HT1080 (cell line): ENCODE measurements around the gene TMC8. TPM values are rescaled to one million over a fixed set of nuclear protein-coding genes. Genes with fewer than 3 reads are reported as not detected.
"Not testable (repeated sequence)": the region's sequence is repeated elsewhere in the genome, so short reads cannot be mapped to it uniquely, and the experiment has no call there.

Experiments
- DNase-seq: peaks from one replicate; pipeline ENCODE4 v3.0.0-alpha.2; 2015; ENCODE audit warnings: low read depth
- total RNA-seq: library from RNA; depleted of rRNA; stranded (reverse); fragments of >200 nt; shearing (Covaris generic); gene quantifications from 2 replicates; pipeline ENCODE4 v1.2.3, GENCODE V29; 2014

Gene TMC8
- total RNA-seq, 1 experiment from 2014 or later: 0.95 TPM

DNA sequence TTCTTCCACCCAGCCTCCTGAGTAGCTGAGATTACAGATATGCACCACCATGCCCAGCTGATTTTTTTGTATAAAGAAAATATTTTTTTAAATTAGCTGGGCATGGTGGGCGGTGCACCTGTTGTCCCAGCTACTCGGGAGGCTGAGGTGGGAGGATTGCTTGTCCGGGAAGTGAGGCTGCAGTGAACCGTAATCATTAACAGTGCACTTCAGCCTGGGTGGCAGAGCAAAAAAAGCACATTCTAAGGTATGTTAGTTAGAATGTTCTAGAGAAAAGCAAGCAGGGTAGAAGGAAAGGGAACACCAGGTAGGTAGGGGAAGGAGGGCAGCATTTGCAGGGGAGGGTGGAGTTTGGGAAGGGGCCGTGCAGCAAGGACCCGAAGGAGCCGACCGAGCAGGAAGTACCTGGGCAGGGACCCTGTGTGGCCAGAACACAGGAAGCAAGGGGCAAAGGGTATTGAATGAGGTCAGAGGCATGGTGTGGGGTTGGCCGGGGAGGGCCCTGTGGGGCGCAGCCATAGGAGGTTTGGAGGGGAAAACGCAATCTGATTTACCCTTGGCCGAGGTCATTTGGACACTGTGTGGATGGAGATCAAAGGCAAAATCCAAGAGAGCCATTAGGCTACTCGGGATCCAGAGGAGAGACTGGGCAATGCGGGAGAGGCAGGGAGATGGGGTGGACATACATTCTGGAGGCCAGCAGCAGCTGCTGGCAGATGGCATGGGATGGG lies 17.9 kb downstream of the TMC8 start:
- no peak for DNase-seq

DNA sequence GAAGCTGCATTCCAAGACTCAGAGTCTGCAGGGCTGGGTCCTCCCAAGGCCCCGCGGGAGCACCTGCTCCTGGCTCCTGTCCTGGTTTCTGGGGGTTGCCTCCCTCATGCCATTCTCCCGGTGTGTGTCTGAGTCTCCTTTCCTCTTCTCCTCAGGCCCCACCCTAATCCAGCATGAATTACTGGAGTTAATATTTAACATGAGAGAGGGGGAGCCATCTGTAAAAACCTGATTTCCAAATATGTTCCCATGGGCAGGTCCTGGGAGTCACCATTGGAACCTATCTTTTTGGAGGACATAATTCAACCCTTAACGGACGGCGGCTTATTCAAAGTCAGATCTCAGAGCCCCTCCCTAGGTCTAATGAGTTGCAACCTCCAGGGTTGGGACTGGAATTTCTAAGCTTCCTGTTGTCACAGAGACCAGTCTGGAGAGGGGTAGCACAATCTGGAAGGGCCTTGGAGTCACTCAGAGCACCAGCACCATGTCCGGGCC lies 21.0 kb downstream of the TMC8 start:
- DNase-seq: no peak

DNA sequence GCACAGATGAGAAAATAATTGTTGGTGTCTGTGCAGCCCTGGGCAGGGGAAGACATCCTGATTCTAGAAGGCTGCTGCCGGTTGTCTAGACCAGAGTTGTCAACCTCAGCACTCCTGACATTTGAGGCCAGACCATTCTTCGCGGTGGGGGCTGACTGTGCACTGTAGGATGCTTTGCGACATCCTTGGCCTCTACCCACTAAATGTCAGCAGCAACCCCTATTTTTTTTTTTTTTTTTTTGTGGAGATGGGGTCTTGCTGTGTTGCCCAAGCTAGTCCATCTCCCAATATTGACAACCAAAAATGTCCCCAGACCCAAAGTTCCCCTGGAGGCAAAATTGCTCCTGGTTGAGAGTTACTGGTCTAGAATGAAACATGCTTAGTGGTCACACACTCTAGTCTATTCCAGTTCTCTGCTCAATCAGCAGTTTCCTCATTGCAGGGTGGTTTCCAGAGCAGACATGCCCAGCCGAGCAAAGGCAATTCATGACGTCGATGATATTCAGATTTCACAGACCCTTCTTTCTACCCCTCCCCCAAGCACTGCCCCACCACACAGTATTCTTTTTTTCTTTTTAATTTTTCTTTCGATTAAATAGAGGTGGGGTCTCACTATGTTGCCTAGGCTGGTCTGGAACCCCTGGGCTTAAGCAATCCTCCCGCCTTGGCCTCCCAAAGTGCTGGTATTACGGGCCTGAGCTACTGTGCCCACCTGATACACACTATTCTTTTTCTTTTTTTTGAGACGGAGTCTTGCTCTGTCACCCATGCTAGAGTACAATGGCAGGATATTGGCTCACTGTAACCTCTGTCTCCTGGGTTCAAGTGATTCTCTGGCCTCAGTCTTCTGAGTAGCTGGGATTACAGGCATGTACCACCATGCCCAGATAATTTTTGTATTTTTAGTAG lies 24.6 kb downstream of the TMC8 start:
- no peak for DNase-seq

DNA sequence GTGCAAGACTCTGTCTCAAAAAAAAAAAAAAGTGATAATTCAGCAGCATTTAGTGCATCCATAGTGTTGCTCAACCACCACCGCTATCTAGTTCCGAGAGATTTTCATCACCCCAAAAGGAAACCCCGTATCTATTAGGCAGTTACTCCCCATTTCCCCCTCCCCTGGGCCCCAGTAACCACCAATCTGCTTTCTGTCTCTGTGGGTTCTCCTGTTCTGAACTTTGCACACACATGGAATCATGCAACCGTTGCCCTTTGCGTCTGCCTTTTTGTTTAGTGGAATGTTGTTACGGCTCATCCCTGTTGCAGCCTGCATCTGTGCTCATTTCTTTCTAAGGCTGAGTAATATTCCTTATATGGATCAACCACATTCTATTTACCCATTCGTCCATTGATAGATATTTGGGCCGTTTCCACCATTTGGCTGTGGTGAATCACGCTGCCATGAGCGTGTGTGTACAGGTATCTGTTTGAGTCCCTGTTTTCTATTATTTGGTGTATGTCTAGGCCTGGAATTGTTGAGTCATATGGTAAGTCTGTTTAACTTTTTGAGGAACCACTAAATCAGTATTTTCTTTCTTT lies 29.1 kb downstream of the TMC8 start:
- DNase-seq: no peak

DNA sequence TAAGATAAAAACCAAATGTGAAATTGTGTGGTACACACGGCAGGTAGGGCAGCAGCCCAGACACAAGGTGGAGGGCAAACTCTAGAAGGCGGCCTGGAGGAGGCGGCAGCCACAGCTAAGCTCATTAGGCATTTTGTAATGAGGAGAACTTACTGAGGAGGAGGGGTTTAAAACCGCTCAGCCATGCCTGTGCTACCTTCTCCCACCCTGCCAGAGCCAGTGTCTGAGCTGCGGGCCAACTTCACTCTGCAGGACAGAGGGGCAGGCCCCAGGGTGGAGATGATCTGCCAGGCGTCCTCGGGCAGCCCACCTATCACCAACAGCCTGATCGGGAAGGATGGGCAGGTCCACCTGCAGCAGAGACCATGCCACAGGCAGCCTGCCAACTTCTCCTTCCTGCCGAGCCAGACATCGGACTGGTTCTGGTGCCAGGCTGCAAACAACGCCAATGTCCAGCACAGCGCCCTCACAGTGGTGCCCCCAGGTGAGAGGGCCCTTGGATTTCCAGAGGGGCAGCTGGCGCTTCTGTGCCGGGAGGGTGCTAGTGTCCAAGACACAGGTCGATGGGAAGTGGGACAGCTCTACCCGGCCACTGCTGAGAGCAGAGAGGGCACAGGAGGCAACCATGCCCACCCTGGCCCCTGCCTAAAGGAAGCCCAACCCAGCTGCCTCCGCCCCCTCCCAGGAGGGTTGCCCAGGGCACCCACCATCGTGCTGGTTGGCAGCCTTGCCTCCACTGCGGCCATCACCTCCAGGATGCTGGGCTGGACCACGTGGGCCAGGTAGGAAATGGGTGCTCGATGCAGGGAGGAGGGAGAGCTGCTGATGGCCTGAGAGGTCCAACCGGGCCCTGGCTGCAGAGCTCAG lies 33.5 kb downstream of the TMC8 start:
- DNase-seq: no peak

DNA sequence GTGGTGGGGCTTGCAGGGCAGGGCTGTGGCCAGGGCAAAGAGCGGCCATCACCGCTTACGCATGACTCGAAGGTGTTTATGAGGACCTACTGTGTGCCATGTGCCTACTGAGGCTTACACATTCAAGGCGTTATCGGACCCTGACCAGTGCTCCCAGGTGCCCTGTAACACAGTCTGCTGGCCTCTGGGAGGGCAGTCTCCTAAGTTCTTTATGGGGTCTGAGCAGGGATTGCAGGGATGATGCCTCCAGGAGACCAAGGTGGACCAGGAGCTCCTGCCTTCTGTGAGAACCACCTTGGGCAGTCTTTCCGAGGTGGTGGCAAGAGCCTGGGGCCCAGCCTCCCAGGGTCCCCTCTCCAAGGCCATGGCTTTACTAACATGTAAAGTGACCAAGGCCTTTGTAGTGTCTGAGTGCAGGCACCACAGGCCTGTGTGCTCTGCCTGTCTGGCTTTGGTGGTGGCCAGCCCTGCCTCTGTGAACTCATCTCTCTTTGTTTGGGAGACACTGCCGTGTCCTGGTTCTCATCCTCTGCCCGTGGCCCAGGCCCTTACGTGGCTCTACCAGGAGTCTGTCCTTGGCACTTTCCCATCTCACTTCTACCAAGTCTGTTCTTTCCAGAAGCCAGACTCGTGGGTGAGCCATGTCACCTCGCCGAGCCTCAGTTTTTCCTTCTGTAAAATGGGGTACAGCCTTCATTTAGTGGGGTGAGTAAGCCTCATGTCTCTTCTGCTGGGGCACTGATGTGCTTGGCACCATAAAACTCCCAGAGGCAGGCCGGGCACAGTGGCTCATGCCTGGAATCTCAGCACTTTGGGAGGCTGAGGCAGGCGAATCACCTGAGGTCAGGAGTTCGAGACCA lies 34.4 kb downstream of the TMC8 start:
- no peak for DNase-seq

DNA sequence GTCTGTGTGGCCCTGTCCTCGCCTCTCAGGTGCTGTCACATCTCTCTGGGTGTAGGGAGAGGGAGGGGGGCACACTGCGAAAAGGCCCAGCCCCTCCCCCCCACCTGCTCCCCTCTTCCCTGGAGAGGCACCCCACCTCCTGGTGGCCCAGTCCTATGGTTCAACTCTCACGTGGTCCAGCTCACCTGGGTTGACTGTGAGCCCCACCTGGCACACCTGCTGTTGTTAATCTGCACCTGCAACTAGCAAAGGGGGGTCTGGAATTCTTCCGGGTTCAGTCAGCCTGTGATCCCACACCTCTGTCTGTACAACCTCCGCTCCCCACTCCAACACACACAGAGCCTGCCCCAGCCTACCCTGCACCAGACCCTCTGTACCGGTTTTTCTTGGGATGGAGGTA lies 35.8 kb downstream of the TMC8 start:
- no peak for DNase-seq

DNA sequence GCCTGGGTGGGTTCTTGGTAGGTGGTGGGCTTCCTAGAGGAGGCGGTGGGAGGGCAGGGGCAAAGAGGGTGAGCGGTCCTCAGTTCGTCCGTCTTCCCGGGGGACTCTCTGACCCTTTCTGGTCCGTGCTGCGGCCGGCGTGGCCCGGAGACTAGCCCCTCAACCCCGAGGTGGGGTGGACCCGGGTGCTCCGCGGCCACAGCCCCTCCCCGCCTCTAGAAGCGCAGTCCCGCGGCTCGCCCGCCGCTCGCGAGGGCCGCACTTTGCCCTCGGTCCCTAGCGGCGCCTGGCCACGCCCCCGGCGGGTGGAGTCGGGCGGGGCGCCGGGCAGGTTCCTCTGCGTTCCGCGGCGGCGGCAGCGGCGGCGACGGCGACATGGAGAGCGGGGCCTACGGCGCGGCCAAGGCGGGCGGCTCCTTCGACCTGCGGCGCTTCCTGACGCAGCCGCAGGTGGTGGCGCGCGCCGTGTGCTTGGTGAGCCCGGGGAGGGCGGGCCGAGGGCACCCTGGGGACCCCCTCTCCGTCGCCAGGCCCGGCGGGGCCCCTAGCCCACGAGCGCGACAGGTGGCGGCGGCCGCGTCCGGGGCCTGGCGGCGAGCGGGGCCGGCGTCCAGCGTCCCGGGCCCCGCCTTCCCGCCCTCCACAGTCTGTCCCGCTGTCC lies 37.8 kb downstream of the TMC8 start, which contains the start of gene SYNGR2:
Gene SYNGR2 (plus strand): TSS at position 340 of the 661 bp plus-strand sequence. CDS start 36 bp downstream, at position 376.
- DNase-seq: peak; percentile 61

DNA sequence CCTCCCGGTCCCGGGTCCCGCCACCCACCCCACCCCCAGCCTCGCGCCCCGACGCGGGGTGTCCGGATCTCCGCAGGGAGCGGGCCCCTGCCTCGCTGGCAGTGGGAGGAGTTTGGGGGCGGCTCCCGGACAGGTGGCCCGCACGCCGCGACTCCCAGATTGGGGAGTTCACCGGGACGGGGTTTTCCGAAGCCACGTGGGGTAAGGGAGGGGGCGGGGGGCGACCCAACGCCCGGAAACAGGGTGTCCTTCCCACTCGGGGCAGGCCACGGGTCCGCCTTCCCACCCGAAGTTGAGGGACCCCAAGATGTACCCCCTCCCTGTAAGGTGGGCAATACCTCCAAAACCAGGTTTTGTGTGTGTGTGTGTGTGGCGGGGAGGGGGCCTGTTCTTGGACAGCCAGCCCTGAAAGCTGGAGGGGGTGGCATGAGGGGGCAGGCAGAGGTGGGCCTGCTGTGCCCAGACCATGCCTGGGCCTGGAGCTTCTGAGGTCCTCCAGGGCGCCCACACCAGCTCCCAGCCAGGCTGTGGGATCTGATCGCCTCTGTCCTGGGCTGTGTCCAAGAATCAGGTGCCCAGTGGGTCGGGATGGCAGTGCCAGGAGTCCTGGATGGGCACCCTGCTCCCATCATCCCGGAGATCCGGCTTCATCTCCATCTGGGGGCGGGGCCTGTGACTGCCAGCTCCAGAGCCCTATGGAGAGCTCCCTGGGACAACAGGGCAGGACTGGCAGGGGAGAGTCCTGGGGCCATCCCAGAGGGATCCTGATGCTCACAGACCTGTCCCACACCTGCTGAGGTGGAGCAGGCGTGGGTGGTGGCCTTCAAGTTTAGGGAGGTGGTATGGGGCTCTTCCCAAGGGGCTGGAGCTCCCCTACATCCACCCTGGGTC lies 38.6 kb downstream of the TMC8 start:
- DNase-seq: peak; percentile 54

DNA sequence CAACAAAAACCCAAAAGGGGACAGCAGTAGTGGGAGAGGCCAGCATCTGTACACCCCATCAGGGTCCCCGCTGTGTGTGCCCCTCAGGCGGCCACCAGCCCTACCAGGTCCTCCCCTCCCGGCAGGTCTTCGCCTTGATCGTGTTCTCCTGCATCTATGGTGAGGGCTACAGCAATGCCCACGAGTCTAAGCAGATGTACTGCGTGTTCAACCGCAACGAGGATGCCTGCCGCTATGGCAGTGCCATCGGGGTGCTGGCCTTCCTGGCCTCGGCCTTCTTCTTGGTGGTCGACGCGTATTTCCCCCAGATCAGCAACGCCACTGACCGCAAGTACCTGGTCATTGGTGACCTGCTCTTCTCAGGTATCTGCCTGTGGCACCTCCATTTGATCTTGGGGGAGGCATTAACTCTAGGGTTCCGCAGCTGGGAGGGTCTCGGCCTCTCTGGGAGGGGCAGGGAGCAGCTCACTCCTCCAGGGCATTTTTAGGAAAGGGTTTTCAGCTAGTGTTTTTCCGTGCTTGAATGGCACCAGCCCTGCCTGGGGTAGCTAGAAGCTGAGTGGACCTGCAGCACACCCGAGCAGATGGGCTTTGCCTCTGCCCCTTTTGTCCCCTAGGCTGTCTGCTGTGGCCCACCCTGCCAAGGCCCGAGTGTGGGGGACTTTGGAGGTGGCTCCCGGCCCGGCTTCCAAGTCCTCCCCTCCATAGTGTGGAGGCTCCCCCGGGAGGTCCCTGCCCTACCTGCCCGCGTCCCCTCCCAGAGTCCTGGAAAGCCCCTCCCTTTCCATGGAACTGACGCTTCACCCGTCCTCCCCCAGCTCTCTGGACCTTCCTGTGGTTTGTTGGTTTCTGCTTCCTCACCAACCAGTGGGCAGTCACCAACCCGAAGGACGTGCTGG lies 40.4 kb downstream of the TMC8 start:
- DNase-seq: no peak

DNA sequence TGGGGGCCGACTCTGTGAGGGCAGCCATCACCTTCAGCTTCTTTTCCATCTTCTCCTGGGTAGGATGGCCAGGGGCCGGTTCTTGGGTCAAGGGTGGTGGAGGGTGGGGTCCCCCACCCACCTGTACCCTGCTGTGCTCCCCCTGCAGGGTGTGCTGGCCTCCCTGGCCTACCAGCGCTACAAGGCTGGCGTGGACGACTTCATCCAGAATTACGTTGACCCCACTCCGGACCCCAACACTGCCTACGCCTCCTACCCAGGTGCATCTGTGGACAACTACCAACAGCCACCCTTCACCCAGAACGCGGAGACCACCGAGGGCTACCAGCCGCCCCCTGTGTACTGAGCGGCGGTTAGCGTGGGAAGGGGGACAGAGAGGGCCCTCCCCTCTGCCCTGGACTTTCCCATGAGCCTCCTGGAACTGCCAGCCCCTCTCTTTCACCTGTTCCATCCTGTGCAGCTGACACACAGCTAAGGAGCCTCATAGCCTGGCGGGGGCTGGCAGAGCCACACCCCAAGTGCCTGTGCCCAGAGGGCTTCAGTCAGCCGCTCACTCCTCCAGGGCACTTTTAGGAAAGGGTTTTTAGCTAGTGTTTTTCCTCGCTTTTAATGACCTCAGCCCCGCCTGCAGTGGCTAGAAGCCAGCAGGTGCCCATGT lies 41.1 kb downstream of the TMC8 start:
- not testable (repeated sequence) for DNase-seq

DNA sequence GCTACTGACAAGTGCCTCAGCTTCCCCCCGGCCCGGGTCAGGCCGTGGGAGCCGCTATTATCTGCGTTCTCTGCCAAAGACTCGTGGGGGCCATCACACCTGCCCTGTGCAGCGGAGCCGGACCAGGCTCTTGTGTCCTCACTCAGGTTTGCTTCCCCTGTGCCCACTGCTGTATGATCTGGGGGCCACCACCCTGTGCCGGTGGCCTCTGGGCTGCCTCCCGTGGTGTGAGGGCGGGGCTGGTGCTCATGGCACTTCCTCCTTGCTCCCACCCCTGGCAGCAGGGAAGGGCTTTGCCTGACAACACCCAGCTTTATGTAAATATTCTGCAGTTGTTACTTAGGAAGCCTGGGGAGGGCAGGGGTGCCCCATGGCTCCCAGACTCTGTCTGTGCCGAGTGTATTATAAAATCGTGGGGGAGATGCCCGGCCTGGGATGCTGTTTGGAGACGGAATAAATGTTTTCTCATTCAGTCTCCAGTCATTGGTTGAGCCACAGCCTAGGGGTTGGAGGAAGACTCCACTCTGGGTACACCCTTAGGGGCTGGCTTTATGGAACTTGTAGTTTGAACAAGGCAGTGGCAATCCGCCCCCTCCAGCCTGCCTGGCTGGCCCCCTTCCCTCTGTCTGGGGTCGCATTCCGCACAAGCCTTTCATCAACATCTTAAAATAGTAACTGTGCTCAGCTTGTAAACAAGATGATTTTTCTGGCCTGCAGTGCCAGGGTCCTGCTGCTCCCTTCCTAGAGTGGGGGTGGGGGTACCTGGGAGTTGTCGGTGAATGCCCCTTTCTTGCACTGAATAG lies 41.9 kb downstream of the TMC8 start:
- DNase-seq: no peak

DNA sequence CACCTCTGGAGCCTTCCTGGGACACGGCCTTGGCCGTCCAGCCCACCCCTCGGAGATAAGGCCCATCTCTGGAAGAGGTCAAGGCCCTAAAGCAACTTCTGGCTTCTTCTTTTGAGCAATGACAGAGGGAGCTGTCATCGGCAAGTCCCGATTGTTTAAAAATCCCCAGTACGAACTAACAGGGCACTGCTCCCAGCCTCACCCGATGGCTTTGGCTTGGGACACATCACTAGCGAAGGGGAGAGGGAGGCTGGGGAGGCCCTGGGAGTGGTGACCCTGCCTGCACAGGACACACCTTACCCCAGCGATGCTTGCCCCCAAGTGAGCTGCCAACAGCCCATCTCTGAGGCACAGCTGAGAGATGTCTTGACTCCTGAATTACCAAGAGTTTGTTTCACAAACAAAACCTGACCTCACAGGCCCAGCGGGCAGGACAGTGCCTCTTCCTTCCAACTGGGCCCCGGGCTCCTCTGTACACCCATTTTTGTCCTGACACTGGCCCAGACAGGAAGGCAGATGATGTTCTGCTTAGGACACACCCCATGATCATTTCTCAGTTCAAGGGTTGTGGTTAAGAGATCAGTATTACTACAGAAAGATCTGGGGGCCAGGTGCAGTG lies 42.6 kb downstream of the TMC8 start:
- DNase-seq: no peak

DNA sequence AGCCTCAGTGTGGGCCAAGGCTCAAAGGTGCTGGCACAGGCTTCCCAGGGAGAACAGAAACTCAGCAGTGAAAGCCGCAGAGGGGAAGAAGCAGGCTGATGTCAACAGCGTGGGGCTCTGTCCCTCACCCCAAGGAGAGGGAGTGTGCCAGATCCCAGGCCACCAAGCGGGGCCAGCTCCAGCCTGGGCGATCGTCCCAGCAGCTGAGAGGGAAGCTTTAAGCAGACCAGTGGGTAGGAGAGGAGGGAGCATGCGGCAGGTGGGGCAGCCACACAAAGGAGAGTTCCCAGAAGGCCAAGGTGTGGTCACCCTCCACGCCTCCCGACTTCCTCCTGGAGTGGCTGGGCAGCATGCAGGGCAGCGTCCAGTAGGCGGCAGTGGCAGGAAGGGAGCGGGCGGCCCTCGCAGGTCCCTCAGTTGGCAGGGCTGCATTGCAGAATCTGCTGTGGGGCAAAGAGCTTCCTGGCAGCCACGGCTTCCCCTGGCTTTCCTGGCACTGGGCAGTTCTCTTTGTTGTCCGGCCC lies 43.8 kb downstream of the TMC8 start:
- DNase-seq: no peak
